Muscle layer of colon (tissue), 2 donors: Measurements from ENCODE around the gene PDHX.

Experiments
- H3K27ac ChIP-seq: one replicate; pipeline ENCODE4 v1.7.0; 2013; ENCODE audit warnings: low read depth, mild to moderate bottlenecking, low read length, moderate library complexity
- H3K27me3 ChIP-seq, 2 donors: one replicate each; pipeline ENCODE4 v1.7.0; 2013; ENCODE audit warnings: low read length in 2 of 2, mild to moderate bottlenecking in 2 of 2; ENCODE audit not compliant: insufficient read depth in 2 of 2, control insufficient read depth in 1 of 2
- H3K36me3 ChIP-seq: one replicate; pipeline ENCODE4 v1.7.0; 2013; ENCODE audit warnings: mild to moderate bottlenecking, low read length; ENCODE audit not compliant: insufficient read depth
- H3K4me1 ChIP-seq: one replicate; pipeline ENCODE4 v1.7.0; 2013; ENCODE audit warnings: mild to moderate bottlenecking, low read length; ENCODE audit not compliant: insufficient read depth
- H3K4me3 ChIP-seq, 2 donors: one replicate each; pipeline ENCODE4 v1.7.0; 2013; ENCODE audit warnings: low read length in 2 of 2, low read depth in 1 of 2, mild to moderate bottlenecking in 1 of 2, moderate library complexity in 1 of 2
- H3K9ac ChIP-seq: one replicate; pipeline ENCODE4 v1.7.0; 2013; ENCODE audit warnings: low read length
- H3K9me3 ChIP-seq: one replicate; pipeline ENCODE4 v1.7.0; 2013; ENCODE audit warnings: mild to moderate bottlenecking, low read length
- donor health status: abdominal sarcoma.
- donor health status: Adenocarcinoma of cecum.

The PDHX gene

GRCh38 chr11:34916015-34916842 lies at the start of gene PDHX, which contains the start of gene APIP:
Gene PDHX, plus strand, starts transcription at chr11:34916618. Its CDS starts 38 bp downstream, at chr11:34916656.
Gene APIP, minus strand, starts transcription at chr11:34916379. Its CDS starts 95 bp downstream, at chr11:34916284.
- H3K4me1 ChIP-seq: peaks cover 28% of the 10 kb centered on the region
- H3K27ac ChIP-seq: peak within 1 kb of the TSS; percentile 80
- H3K9me3 ChIP-seq: no peaks in the 10 kb centered on the region
- H3K27me3 ChIP-seq: no peaks in the 10 kb centered on the region
- peak within 1 kb of the TSS; percentile 96 for H3K9ac ChIP-seq
- H3K4me3 ChIP-seq: peak within 1 kb of the TSS; percentile 90 to 96
- H3K36me3 ChIP-seq: no peaks in the 10 kb centered on the region

DNA sequence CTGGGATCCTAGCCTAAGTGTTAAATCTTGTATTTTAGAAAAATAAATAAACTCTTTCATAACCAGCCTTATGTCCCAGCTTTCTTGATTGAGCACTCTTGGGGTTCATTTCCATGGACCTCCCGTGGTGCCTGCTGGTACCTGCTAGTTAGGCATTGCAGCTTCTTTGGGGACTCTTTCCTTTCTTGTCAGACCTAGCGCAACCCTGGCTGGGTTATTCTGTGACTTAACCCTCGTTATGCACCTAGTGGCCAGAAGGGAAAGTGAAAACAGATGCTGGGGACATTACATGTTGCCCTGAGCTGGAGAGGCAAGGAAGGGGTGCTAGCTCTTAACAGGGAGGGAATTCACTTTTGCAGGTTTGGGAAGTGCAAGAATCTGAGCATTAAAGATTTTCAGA lies 47.0 kb upstream of the PDHX start:
- Histone ChIP-seq H3K27me3 (no peaks in the 10 kb centered on the region), H3K27ac (no peak overlapping the region), H3K4me3 (no peak overlapping the region), H3K4me1 (no peaks in the 10 kb centered on the region), H3K9me3 (no peaks in the 10 kb centered on the region), H3K36me3 (no peaks in the 10 kb centered on the region), H3K9ac (no peak overlapping the region)

DNA sequence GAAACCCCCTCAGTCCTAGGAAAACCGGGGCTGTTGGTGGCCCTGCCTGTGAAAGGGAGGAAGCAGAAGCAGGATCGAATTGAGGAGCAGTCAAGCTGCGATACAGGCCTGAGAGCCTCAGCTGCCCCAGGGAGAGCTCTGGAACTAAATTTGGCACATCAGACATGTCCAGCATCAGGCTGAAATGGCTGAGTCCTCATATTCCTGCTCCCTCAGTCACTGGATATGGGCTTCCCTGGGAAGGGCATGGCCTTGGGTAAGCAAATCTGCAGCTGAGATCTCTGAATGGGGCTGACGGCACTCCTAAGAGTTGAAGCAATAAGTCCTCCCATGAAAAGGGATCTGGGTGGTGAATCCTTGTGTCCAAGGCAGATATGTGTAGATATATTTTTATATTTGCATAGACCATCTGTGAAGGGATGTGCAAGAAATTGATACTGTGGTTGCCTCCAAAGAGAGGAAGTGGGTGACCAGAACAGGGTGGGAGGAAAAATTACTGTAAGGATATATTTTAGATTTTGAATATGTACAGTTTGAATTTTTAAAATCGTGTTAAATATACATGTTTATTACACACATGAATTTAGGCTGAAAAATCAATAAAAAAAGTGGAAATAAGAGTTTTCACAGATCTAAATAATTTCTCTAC lies 45.7 kb upstream of the PDHX start:
- no peak overlapping the region for H3K27ac ChIP-seq
- no peak overlapping the region for H3K9ac ChIP-seq
- H3K36me3 ChIP-seq: no peaks in the 10 kb centered on the region
- H3K9me3 ChIP-seq: no peaks in the 10 kb centered on the region
- no peak overlapping the region for H3K4me3 ChIP-seq
- H3K4me1 ChIP-seq: no peaks in the 10 kb centered on the region
- H3K27me3 ChIP-seq: no peaks in the 10 kb centered on the region

- no peak overlapping the region for H3K9ac ChIP-seq
- H3K9me3 ChIP-seq: no peaks in the 10 kb centered on the region
- no peaks in the 10 kb centered on the region for H3K36me3 ChIP-seq
- H3K27ac ChIP-seq: no peak overlapping the region
- no peaks in the 10 kb centered on the region for H3K4me1 ChIP-seq
- H3K27me3 ChIP-seq: no peaks in the 10 kb centered on the region
- no peak overlapping the region for H3K4me3 ChIP-seq
These were observed 42.2 kb upstream of the PDHX start for GRCh38 chr11:34874202-34874601.

DNA sequence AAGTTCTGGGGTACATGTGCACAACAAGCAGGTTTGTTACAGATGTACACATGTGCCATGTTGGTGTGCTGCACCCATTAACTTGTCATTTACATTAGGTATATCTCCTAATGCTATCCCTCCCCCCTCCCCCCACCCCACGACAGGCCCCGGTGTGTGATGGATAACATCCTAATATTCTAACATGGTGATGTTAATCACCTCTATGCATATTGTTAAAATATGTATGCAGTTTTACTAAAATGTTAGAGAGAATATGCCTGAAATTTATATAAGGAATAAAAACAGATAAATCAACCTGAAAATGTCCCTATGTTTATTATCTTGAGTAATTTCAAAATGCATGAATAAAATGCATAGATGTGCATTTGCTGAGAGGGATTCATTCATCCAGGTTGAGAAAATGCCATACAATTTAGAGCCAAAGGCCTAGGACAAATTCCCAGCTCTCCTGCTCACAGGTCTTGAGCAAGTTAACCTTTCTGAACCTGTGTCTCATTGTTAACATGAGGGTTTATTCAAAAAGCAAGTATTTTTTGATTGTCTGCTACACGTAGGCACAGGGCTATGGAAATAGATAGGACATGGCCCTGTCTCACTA lies 38.9 kb upstream of the PDHX start:
- H3K4me1 ChIP-seq: no peaks in the 10 kb centered on the region
- H3K27me3 ChIP-seq: no peaks in the 10 kb centered on the region
- peaks cover 5% of the 10 kb centered on the region for H3K36me3 ChIP-seq
- no peak overlapping the region for H3K4me3 ChIP-seq
- no peaks in the 10 kb centered on the region for H3K9me3 ChIP-seq
- no peak overlapping the region for H3K9ac ChIP-seq
- no peak overlapping the region for H3K27ac ChIP-seq

GRCh38 chr11:34881900-34882299 lies 34.5 kb upstream of the PDHX start:
- H3K9me3 ChIP-seq: no peaks in the 10 kb centered on the region
- H3K9ac ChIP-seq: no peak overlapping the region
- H3K4me1 ChIP-seq: no peaks in the 10 kb centered on the region
- no peaks in the 10 kb centered on the region for H3K27me3 ChIP-seq
- H3K4me3 ChIP-seq: no peak overlapping the region
- H3K36me3 ChIP-seq: peaks cover 5% of the 10 kb centered on the region
- H3K27ac ChIP-seq: no peak overlapping the region

GRCh38 chr11:34886609-34887008 lies 29.8 kb upstream of the PDHX start:
- H3K9ac ChIP-seq: no peak overlapping the region
- H3K27me3 ChIP-seq: no peaks in the 10 kb centered on the region
- H3K27ac ChIP-seq: no peak overlapping the region
- no peak overlapping the region for H3K4me3 ChIP-seq
- H3K4me1 ChIP-seq: no peaks in the 10 kb centered on the region
- no peaks in the 10 kb centered on the region for H3K9me3 ChIP-seq
- H3K36me3 ChIP-seq: peaks cover 5% of the 10 kb centered on the region

- no peaks in the 10 kb centered on the region for H3K9me3 ChIP-seq
- no peak overlapping the region for H3K9ac ChIP-seq
- H3K4me3 ChIP-seq: no peak overlapping the region
- no peaks in the 10 kb centered on the region for H3K4me1 ChIP-seq
- H3K27ac ChIP-seq: no peak overlapping the region
- H3K27me3 ChIP-seq: no peaks in the 10 kb centered on the region
- peaks cover 4% of the 10 kb centered on the region for H3K36me3 ChIP-seq
These were observed 29.2 kb upstream of the PDHX start for GRCh38 chr11:34887260-34887659.

DNA sequence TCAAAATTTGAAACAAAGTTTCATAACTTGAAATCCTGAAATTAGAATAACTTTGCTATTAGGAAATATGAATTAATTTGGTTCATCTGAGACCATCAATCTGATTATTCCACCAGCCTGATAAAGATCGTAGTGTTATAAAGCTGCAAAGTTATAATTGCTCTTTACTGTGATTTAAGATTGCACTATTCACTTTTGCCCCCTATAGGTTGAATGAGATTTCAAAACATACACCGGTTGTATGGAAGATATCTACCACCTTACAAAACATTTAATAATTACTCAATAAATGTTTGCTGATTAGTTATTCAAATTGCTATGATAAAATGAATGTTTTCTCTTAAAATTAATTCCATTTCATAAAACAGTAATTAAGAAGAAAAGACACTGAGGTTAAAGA lies 26.3 kb upstream of the PDHX start:
- no peak overlapping the region for H3K4me3 ChIP-seq
- peaks cover 4% of the 10 kb centered on the region for H3K36me3 ChIP-seq
- no peaks in the 10 kb centered on the region for H3K27me3 ChIP-seq
- no peak overlapping the region for H3K27ac ChIP-seq
- H3K4me1 ChIP-seq: no peaks in the 10 kb centered on the region
- H3K9ac ChIP-seq: no peak overlapping the region
- H3K9me3 ChIP-seq: no peaks in the 10 kb centered on the region

- no peaks in the 10 kb centered on the region for H3K4me1 ChIP-seq
- no peaks in the 10 kb centered on the region for H3K9me3 ChIP-seq
- H3K27me3 ChIP-seq: no peaks in the 10 kb centered on the region
- no peak overlapping the region for H3K9ac ChIP-seq
- H3K4me3 ChIP-seq: no peak overlapping the region
- H3K36me3 ChIP-seq: peaks cover 4% of the 10 kb centered on the region
- no peak overlapping the region for H3K27ac ChIP-seq
These were observed 25.6 kb upstream of the PDHX start for GRCh38 chr11:34890812-34891211.

DNA sequence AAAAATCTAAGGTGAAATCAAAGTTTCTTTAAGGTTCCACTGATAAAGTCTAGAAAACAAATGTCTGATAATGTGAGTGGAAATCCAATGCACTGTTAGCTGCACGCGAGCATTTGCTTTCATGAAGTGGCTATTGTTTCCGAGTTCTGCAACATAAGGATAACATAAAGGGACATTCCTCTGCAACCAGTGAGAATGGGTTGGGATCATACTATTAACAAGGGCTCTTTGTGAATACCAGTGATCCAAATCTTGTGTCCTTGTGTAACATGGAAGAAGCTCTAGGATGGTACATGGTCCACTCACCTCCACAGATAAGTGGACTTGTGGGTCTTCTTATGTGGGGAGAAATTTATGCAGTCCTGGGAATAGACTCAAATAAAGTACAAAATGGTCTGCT lies 24.8 kb upstream of the PDHX start:
- Histone ChIP-seq H3K27me3 (no peaks in the 10 kb centered on the region), H3K36me3 (peaks cover 4% of the 10 kb centered on the region), H3K9ac (no peak overlapping the region), H3K4me1 (no peaks in the 10 kb centered on the region), H3K4me3 (no peak overlapping the region), H3K9me3 (no peaks in the 10 kb centered on the region), H3K27ac (no peak overlapping the region)
